ENCODE measurements around the gene PIK3C2G.

Gene PIK3C2G

DNA sequence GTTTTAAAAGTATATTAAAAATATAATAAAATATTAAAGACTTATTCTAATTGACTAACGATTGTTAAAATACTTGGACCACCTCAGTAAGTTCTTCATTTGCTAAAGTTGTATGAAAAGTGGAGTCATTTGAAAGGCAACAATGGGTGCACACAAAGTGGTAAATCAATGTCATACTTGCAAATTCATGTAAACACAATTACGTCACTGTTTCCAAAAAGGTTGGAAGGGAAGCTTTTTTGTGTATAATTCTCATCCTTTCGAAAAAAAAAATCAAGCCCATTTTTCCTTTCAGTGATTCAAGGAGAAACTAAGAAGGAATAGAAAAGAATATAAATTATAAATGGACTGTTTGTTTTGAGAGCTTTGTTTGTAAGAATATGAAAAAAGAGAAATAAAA lies 166.2 kb downstream of the PIK3C2G start:
- no peak for DNase-seq

GRCh38 chr12:18428416-18428815 lies 167.1 kb downstream of the PIK3C2G start:
- DNase-seq, result no peak

DNA sequence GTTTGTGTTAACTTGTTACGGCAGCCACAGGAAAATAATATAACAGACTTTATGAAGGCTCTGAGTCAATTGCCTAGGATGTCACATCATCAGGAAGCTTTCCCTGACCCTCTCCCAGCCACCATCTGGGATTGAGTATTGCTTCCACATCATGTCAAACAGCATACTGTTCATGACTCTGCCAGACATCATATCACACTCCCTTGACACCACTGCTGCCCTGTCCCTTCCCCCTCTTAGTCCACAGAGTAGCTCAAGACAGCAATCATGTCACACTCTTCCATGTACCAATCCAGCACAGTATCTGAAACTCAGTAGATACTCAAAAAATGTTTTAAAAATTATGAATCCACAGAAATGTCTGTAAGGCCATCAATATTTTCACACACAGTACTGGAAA lies 168.0 kb downstream of the PIK3C2G start:
- DNase-seq, result no peak

DNA sequence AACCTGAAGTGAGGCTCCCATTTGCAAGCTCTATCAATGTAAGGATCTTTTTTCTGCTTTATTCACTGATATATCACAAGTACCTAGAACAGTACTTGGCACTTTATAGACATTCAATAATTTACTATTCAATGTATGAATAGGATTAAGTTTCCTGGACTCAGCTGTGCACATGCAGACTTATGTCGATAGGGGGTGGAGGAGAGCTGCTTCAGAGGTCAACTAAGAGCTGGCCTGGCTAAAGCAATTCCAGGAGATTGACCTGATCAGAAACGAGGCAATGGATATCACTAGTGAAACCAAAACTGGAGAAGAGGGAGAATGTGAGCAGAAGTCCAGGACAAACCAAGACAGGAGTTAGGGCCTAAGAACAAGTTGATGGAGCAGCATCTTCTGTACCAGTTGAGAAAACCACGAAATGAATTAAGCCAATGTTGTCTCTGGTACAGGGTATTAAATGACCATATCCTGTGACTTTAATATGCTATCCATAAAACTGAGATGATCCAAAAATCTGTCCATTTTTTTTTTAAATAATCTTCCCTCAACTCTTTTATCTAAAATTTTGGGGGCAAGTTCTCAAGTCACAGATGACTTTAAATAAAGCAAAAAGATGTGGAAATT lies 169.2 kb downstream of the PIK3C2G start:
- DNase-seq, result no peak

GRCh38 chr12:18431771-18432170 lies 170.5 kb downstream of the PIK3C2G start:
- DNase-seq, result no peak

DNA sequence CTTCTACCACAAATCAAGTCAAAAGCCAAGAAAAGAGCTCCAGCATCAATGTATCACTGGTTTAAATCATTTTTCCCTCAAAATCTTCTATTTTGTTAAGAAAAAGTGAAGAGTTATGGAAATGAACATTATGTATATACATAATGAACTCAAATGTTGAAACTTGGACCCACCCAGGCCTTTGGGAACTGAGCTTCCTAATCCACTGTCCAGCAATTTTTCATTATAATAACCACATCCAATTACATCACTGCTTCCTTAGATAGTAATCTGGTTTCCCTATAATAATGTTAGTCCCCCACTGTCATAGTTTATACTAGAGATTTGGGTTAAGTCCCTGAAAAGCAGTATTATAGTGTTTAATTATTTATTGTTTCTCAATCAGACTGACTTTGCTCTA lies 170.9 kb downstream of the PIK3C2G start:
- DNase-seq, result no peak

DNA sequence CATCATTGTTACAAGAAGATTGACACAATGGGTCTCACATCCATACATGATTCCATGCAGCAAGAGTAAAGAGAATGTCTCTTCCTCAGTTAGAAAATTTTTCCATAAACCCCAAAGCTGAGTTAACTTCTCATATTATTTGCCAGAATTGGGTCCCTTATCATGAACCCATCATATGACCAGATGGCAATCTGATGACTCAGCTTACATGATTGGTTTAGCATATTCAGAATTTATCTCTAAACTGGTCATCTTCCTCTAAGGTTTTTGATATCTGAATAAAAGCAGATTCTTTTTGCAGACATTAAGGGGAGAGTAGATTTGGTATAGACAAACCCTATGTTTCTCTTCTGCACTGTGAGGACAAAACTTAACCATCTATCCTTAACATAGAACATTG lies 174.9 kb downstream of the PIK3C2G start:
- no peak for DNase-seq

DNA sequence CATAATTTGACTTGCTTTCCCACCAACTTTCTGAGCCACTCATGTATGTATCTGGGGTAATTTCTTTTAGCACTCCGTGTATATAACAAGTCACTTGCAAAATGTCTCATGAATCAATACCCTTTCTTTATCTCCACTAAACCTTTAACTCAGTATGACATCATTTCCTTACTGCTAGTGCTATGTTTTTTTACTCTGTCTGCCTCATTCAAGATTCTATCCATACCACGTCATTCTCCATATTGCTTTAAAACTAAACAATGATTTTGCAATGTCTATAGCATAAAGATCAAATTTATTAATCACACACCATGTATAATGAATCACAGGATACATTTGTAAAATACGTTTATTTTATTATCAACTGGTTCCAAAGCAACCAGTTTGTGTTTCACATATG lies 178.2 kb downstream of the PIK3C2G start:
- no peak for DNase-seq

GRCh38 chr12:18443768-18444437 lies 182.6 kb downstream of the PIK3C2G start:
- DNase-seq, result no peak

DNA sequence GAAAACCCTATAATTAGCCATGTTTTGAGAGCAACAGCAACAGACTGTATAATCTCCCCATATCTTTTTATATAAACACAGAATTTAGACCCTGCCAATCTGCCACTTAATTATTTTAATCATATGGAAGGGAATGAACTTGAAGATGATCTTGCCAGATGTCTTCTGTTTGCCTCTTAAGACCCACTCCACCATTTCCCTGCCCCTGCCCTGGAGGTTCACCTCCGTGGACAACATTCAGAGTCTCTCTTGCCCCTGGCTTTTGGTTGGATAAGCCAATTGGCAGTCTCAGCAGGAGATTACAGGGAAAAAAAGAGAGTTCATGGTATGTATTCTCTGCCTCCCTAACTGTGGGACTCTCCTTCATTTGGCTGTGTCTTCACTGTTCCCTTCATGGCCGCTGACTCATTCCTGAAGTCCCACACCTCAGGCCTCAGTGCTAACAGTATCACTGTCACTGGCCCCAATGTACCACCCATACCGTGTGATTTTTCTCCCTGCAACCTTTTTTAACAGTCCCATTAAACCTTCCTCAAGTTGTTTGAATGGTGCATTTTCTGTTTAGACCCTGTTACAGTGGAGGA lies 184.8 kb downstream of the PIK3C2G start:
- DNase-seq, result no peak

DNA sequence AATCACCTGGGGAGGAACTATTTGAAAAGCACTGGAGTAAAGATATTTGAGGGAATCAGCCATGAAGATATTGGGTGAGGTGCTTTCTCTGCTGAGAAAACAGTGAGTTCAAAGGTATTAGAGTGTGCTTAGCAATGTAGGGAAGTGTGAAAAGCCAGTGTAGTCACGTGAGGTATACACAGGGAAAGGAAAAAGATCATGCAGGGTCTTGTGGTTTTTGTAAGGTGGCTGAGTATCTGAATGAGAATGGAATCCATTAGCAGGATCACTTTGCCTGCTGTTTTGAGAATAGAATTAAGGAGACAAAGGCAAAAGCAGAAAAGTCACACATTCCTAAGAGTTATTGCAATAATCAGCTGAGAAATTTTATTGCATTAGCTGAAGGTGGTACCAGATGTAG lies 193.0 kb downstream of the PIK3C2G start:
- DNase-seq, result no peak

DNA sequence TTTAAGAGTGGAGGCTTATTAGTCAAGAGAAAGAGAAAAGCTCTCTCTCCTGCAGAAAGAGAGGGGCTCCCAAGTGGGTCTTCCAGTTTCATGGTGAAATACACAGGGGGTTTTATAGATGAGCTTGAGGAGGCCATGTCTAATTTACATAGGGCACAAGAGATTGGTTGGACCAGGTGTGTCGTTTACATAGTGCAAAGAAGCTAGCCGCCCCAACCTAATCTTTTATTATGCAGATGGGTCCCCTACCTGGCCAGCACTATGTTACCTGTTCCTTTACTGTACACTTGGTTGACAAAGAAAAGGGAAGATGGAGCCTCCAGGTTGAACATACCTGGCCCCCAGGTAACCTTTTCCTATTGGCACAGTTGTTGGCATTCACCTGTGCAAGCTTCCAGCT lies 195.0 kb downstream of the PIK3C2G start:
- no peak for DNase-seq

DNA sequence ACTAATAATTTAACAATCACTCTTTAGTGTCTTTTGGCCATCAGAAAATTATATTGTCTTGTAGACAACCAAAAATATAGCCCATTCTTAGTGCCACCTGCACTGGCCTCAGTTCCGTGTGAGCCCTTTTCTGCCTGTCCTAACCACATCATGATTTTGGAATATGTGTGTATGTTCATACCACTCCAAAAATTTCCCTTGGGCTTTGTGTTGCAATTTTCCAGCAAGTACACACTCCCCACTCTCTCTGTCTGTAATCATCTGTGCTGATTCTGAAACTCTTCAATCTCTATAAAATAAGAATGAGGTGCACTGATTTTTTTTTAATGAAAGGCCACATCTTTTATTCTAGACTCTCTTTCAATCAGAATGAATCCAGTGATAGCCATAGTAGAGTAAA lies 196.0 kb downstream of the PIK3C2G start:
- no peak for DNase-seq

DNA sequence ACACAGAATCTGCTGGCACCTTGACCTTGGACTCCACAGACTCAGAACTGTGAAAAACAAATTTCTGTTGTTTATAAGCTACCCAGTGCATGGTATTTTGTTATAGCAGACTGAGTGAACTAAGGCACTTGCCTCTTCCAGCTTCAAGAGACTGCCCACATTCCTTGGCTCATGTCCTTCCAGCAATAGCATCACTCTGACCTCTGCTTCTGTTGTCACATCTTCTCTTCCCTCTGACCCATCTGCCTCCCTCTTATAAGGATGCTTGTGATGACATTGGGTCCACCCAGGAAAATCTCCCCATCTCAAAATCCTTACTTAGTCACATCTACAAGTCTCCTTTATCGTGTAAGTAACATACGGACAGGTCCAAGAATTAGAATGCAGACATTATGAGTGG lies 200.4 kb downstream of the PIK3C2G start:
- DNase-seq, result no peak

GRCh38 chr12:18462442-18462841 lies 201.1 kb downstream of the PIK3C2G start:
- no peak for DNase-seq

DNA sequence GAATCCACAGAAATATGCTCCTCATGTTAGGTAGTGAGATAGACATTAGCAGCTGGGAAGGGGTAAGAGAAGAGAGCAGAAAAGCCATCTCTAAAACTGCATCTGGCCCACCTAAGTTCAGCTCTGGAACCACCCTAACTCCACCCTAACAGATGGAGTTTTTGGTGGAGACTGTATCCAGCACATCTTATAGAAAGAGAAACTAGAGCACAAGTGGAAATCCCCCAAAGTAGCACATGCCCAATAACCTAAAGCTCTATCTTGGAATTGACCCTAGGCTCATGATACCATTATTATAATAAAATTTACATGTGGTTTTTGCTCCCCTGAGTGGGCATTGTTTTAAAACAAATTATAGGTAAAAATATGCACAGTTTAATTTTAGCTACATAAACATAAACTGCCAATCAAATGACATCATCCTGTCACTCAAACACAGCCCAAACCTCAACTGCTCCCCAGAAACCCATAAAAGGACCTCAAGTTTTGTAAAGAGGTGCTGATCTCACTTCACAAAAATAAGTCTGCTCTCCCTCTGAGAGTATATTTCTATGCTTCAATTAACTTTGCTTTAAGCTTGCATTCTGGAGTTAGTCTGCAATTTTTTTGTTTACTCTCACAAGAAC lies 206.4 kb downstream of the PIK3C2G start:
- no peak for DNase-seq

DNA sequence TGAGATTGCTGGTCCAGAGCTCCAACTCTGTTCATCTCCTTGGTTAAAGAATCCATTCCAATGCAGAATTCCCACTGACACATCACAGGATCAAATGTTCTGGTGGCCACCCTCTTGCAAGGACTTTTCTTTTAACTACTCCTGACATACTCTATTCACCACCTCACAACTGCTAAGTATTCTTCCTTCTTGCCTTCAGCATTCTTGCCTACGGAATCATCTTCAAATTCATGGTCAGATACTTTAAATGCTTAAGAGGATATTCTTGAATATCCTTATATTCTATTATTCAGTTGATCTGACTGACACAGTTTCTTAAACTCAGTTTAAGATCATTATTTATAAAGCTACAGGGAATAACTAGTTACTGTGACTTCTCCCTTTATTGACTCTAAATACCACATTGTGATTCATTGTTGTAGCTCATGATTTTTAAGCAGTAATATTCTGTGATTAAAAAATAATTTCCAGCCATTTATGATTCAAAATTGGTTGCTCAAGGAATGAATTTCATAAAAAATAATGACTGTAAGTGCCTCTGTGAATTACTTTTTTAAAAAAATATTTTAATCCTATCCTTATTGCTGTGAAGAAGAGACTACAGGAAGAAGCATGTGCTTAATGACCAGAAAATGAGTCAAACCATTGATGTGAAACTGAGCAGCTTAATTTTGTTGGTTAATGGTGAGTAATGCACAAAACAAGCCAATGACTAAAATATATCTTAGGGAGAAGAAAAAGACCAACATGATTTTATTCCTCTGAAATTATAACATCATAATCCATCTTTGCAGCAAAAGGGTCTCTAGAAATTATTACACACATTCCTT lies 207.1 kb downstream of the PIK3C2G start:
- no peak for DNase-seq

- no peak for DNase-seq
These were observed 208.9 kb downstream of the PIK3C2G start for GRCh38 chr12:18470251-18470650.

GRCh38 chr12:18472304-18472703 lies 211.0 kb downstream of the PIK3C2G start:
- DNase-seq, result no peak

DNA sequence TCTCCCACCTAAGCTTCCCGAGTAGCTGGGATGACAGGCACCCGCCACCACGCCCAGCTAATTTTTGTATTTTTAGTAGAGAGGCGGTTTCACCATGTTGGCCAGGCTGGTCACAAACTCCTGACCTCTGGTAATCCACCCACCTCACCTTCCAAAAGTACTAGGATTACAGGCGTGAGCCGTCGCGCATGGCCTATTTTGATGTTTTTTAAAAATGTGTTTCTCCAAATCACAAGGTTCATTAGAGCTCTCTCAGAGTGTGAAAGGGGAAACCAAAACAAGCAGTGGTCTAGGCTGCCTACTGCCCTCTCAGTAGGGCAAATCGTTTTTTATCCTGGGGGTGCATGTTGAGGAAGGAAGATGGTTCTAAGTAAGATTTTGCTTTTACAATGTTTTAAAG lies 211.5 kb downstream of the PIK3C2G start:
- DNase-seq, result no peak

DNA sequence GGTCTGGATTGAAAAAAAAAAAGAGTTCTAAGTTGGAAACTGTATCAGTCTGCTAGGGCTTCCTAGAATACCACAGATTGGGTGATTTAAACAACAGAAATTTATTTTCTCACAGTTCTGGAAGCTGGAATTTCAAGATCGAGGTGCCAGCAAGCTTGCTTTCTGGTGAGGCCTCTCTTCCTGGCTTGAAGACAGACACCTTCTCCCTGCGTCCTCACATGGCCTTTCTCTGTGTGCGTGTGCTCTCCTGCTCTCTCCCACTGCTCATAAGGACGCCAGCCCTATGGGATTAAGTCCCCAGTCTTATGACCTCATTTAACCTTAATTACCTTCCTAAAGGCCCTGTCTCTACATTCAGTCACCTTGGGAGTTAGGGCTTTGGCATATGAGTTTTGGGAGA lies 215.5 kb downstream of the PIK3C2G start:
- no peak for DNase-seq

GRCh38 chr12:18479256-18479655 lies 217.9 kb downstream of the PIK3C2G start:
- no peak for DNase-seq

GRCh38 chr12:18482601-18483120 lies 221.3 kb downstream of the PIK3C2G start:
- DNase-seq, result no peak
